Choroid plexus epithelial cell (primary cell): ENCODE data around the gene NBAS.
"Not testable (repeated sequence)": the region's sequence is repeated elsewhere in the genome, so short reads cannot be mapped to it uniquely, and the experiment has no call there.

Experiments used
- DNase-seq: peaks from one replicate; pipeline ENCODE4 v3.0.0-alpha.2; 2010; ENCODE audit warnings: low read depth
- H3K4me3 ChIP-seq: 2 replicates; pipeline ENCODE4 v1.5.1; 2011; ENCODE audit warnings: low read depth, mild to moderate bottlenecking, control low read depth, low read length, moderate library complexity
- CTCF ChIP-seq: conservative IDR thresholded peaks from 2 replicates; pipeline ENCODE4 v1.5.1; 2011; ENCODE audit warnings: low read depth, mild to moderate bottlenecking, control low read depth, inconsistent platforms, low read length, moderate library complexity

Gene NBAS

GRCh38 chr2:15421753-15422152 is 139.4 kb downstream of the NBAS start:
- TF ChIP-seq CTCF: no peak
- H3K4me3 ChIP-seq: no peak overlapping the region
- no peak for DNase-seq

GRCh38 chr2:15415748-15416147 is 145.4 kb downstream of the NBAS start:
- no peak overlapping the region for H3K4me3 ChIP-seq
- DNase-seq: no peak
- TF ChIP-seq CTCF: no peak

- H3K4me3 ChIP-seq: no peak overlapping the region
- no peak for TF ChIP-seq CTCF
- no peak for DNase-seq
Measured at GRCh38 chr2:15412779-15413178, 148.4 kb downstream of the NBAS start.

- H3K4me3 ChIP-seq: no peak overlapping the region
- DNase-seq: no peak
- no peak for TF ChIP-seq CTCF
Measured at GRCh38 chr2:15412309-15412708, 148.8 kb downstream of the NBAS start.

GRCh38 chr2:15410884-15411283 is 150.2 kb downstream of the NBAS start:
- no peak for TF ChIP-seq CTCF
- DNase-seq: no peak
- H3K4me3 ChIP-seq: no peak overlapping the region

- H3K4me3 ChIP-seq: no peak overlapping the region
- TF ChIP-seq CTCF: no peak
- no peak for DNase-seq
Measured at GRCh38 chr2:15408759-15409158, 152.4 kb downstream of the NBAS start.

GRCh38 chr2:15407666-15408065 is 153.5 kb downstream of the NBAS start:
- no peak overlapping the region for H3K4me3 ChIP-seq
- DNase-seq: no peak
- TF ChIP-seq CTCF: no peak

- not testable (repeated sequence) for H3K4me3 ChIP-seq, DNase-seq
Measured at GRCh38 chr2:15404511-15404910, 156.6 kb downstream of the NBAS start.
